Psoas muscle (tissue), 8 donors: ENCODE results near the gene CCDC28B. TPM values are rescaled to one million over a fixed set of nuclear protein-coding genes. Genes with fewer than 3 reads are reported as not detected.

Experiments
- ATAC-seq, 4 donors: fragments of 200-7000 bp; cut with Tn5 transposase; one replicate each; pipeline ENCODE4 v1.9.1; 2020; ENCODE audit warnings: moderate library complexity in 3 of 4, mild to moderate bottlenecking in 2 of 4
- DNase-seq, 2 donors: peaks; one replicate each; pipeline ENCODE4 v3.0.0-alpha.2; 2020
- H3K27ac ChIP-seq: fragments of 200-600 bp; one replicate; pipeline ENCODE4 v1.8.0; 2022
- H3K27me3 ChIP-seq, 3 donors: fragments of 200-600 bp in 1 of 3; one replicate each; pipeline versions ENCODE4 v1.6.1 to v1.8.0; 2013 to 2022; ENCODE audit warnings: low read length in 2 of 3, mild to moderate bottlenecking in 2 of 3, moderate library complexity in 1 of 3; ENCODE audit not compliant: insufficient read depth in 3 of 3
- H3K36me3 ChIP-seq, 2 donors: fragments of 200-600 bp in 1 of 2; one replicate each; pipeline versions ENCODE4 v1.6.1 to v1.8.0; 2013 to 2022; ENCODE audit warnings: low read depth in 1 of 2, mild to moderate bottlenecking in 1 of 2, moderate library complexity in 1 of 2; ENCODE audit not compliant: insufficient read depth in 1 of 2
- H3K4me1 ChIP-seq: fragments of 200-600 bp; one replicate; pipeline ENCODE4 v1.8.0; 2022
- H3K4me3 ChIP-seq: fragments of 200-600 bp; one replicate; pipeline ENCODE4 v1.8.0; 2022; ENCODE audit warnings: mild to moderate bottlenecking
- H3K9me3 ChIP-seq: fragments of 200-600 bp; one replicate; pipeline ENCODE4 v1.8.0; 2022
- CTCF ChIP-seq: fragments of 200-600 bp; IDR thresholded peaks from one replicate; pipeline ENCODE4 v1.8.0; 2022; ENCODE audit warnings: antibody characterized with exemption
- WGBS, 3 donors: extraction: QIAGEN DNeasy Blood & Tissue Kit; methylation state at CpG; one replicate each; pipeline versions ENCODE4 v1.1.6 to v1.1.7; 2013; 5-methylcytosine and 5-hydroxymethylcytosine counted together
- intact Hi-C, 2 donors: fragments of 100-400 bp; cut with DNase I; formaldehyde crosslinking; loops; one replicate each; pipeline versions ENCODE4 v1.11.0 to v1.14.2; 2022
- polyA plus RNA-seq, 3 donors: library from polyadenylated mRNA; stranded (reverse); fragments of 200-250 nt; gene quantifications; one replicate each; pipeline ENCODE4 v1.2.3, GENCODE V29; 2013
- total RNA-seq, 4 donors: library from RNA; stranded (reverse); fragmentation: NEBNext Ultra II Directional in 2 of 4; extraction: Animal tissue kit (Norgen Biotek cat#: 25700) in 2 of 4; gene quantifications; one replicate each; pipeline versions ENCODE4 v1.2.1 to v1.2.4, GENCODE V29; 2021 to 2023
- donor health status: healthy with polysubstance abuse.
- donor health status: DM: no; HTN: no; CAD: no; lungs with moderate emphysema.
- donor health status: Bipolar disorder and iron deficiency.
- donor health status: healthy.
- donor health status: DM: yes; HTN: yes; CAD: no.
- donor health status: DM: no; HTN: no; CAD: no.
- donor health status: DM: no; HTN: no; CAD: no.
- donor health status: DM: yes; HTN: yes; CAD: no.

CCDC28B gene
- total and polyA plus RNA-seq, 7 donors: 22.2 to 69.2 (median 44.9) TPM

- ATAC-seq: no peak
- H3K36me3 ChIP-seq: peaks cover 4 to 56% of the 10 kb centered on the region in 2 donors
- no peak overlapping the region for H3K4me3 ChIP-seq
- no peaks in the 10 kb centered on the region for H3K27me3 ChIP-seq
- no peak for TF ChIP-seq CTCF
- peaks cover 10% of the 10 kb centered on the region for H3K4me1 ChIP-seq
- DNase-seq: no peak
- H3K27ac ChIP-seq: no peak overlapping the region
- 88 to 93% (median 89%) methylated on average over 5 of the region's 5 CpGs for WGBS, 3 donors
- intact Hi-C loops: loop anchor here in 1 of 2 donors (10.0 kb wide), 1 partner anchor 98 kb away; no protein-coding TSS in a partner anchor
- no peaks in the 10 kb centered on the region for H3K9me3 ChIP-seq
These were observed 16.2 kb downstream of the CCDC28B start for GRCh38 chr1:32216566-32216965.

- DNase-seq (no peak), ATAC-seq (no peak)
- TF ChIP-seq CTCF: no peak
- H3K36me3 ChIP-seq: peaks cover 4 to 64% of the 10 kb centered on the region in 2 donors
- H3K4me1 ChIP-seq: peaks cover 22% of the 10 kb centered on the region
- H3K9me3 ChIP-seq: no peaks in the 10 kb centered on the region
- no peak overlapping the region for H3K27ac ChIP-seq
- intact Hi-C loops: loop anchor here in 1 of 2 donors (10.0 kb wide), 1 partner anchor 96 kb away; no protein-coding TSS in a partner anchor
- H3K27me3 ChIP-seq: no peaks in the 10 kb centered on the region
- WGBS, 3 donors: 79 to 84% (median 79%) methylated on average over 6 to 7 of the region's 7 CpGs
- H3K4me3 ChIP-seq: no peak overlapping the region
These were observed 18.6 kb downstream of the CCDC28B start for GRCh38 chr1:32219022-32219421.

GRCh38 chr1:32220746-32221580 lies 20.6 kb downstream of the CCDC28B start:
- Histone ChIP-seq H3K27ac (no peak overlapping the region), H3K36me3 (peaks cover 0 to 67% of the 10 kb centered on the region in 2 donors), H3K27me3 (no peaks in the 10 kb centered on the region), H3K9me3 (no peaks in the 10 kb centered on the region), H3K4me3 (peak overlapping the region; percentile 95), H3K4me1 (peaks cover 25% of the 10 kb centered on the region)
- WGBS, 3 donors: 84 to 90% (median 85%) methylated on average over 4 of the region's 4 CpGs
- intact Hi-C loops: no loop called here
- ATAC-seq: no peak
- TF ChIP-seq CTCF: no peak
- DNase-seq: no peak

GRCh38 chr1:32221581-32221979 lies 21.2 kb downstream of the CCDC28B start:
- Histone ChIP-seq H3K27ac (peak overlapping the region; percentile 96), H3K4me3 (peak overlapping the region; percentile 95), H3K36me3 (peaks cover 3 to 67% of the 10 kb centered on the region in 2 donors), H3K4me1 (peaks cover 25% of the 10 kb centered on the region), H3K9me3 (no peaks in the 10 kb centered on the region), H3K27me3 (no peaks in the 10 kb centered on the region)
- 6 to 7% (median 6%) methylated on average over 13 of the region's 13 CpGs for WGBS, 3 donors
- DNase-seq: no peak
- no peak for ATAC-seq
- intact Hi-C loops: no loop called here
- no peak for TF ChIP-seq CTCF
